Panc1 (cell line): ENCODE data around the gene WRNIP1.

Experiments used
- POLR2AphosphoS5 ChIP-seq: IDR thresholded peaks from 2 replicates; pipeline ENCODE4 v1.6.1; 2012; ENCODE audit warnings: mild to moderate bottlenecking, low read depth, low read length, moderate library complexity
- TCF7L2 ChIP-seq: IDR thresholded peaks from 2 replicates; pipeline ENCODE4 v1.6.1; 2011; ENCODE audit warnings: mild to moderate bottlenecking, low read depth, low read length, inconsistent platforms
- TF ChIP-seq, protein P1 (sequence below): fragments of 450-650 bp; IDR thresholded peaks from 2 replicates; pipeline ENCODE4 v1.5.1; 2017; ENCODE audit warnings: mild to moderate bottlenecking
- TF ChIP-seq, protein P2 (sequence below), 2 experiments: IDR thresholded peaks; 2 replicates each; pipeline ENCODE4 v1.6.1; 2011 to 2012; ENCODE audit warnings: low read depth in 2 of 2, control low read depth in 1 of 2, low read length in 1 of 2, mild to moderate bottlenecking in 1 of 2, moderate library complexity in 1 of 2; ENCODE audit not compliant: insufficient read depth in 1 of 2

DNA sequence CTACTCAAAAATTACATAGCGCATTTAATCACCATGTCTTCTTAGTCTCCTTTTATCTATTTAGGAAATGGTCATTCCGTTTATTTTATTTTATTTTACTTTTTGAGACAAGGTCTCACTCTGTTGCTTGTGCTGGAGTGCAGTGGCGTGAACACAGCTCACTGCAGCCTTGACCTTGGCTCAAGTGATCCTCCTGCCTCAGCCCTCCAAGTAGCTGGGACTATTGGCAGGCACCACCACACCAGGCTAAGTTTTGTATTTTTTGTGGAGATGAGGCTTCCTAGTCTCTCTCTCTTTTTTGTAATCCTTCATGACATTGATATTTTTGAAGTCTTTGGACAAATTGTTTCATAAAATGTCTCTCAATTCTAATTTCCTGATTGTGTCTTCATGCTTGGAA lies 9.7 kb upstream of the WRNIP1 start:
- TF ChIP-seq TCF7L2 (no peak), POLR2AphosphoS5 (no peak)
- TF ChIP-seq, protein P1, sequence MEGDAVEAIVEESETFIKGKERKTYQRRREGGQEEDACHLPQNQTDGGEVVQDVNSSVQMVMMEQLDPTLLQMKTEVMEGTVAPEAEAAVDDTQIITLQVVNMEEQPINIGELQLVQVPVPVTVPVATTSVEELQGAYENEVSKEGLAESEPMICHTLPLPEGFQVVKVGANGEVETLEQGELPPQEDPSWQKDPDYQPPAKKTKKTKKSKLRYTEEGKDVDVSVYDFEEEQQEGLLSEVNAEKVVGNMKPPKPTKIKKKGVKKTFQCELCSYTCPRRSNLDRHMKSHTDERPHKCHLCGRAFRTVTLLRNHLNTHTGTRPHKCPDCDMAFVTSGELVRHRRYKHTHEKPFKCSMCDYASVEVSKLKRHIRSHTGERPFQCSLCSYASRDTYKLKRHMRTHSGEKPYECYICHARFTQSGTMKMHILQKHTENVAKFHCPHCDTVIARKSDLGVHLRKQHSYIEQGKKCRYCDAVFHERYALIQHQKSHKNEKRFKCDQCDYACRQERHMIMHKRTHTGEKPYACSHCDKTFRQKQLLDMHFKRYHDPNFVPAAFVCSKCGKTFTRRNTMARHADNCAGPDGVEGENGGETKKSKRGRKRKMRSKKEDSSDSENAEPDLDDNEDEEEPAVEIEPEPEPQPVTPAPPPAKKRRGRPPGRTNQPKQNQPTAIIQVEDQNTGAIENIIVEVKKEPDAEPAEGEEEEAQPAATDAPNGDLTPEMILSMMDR, result no peak
- TF ChIP-seq, protein P2, sequence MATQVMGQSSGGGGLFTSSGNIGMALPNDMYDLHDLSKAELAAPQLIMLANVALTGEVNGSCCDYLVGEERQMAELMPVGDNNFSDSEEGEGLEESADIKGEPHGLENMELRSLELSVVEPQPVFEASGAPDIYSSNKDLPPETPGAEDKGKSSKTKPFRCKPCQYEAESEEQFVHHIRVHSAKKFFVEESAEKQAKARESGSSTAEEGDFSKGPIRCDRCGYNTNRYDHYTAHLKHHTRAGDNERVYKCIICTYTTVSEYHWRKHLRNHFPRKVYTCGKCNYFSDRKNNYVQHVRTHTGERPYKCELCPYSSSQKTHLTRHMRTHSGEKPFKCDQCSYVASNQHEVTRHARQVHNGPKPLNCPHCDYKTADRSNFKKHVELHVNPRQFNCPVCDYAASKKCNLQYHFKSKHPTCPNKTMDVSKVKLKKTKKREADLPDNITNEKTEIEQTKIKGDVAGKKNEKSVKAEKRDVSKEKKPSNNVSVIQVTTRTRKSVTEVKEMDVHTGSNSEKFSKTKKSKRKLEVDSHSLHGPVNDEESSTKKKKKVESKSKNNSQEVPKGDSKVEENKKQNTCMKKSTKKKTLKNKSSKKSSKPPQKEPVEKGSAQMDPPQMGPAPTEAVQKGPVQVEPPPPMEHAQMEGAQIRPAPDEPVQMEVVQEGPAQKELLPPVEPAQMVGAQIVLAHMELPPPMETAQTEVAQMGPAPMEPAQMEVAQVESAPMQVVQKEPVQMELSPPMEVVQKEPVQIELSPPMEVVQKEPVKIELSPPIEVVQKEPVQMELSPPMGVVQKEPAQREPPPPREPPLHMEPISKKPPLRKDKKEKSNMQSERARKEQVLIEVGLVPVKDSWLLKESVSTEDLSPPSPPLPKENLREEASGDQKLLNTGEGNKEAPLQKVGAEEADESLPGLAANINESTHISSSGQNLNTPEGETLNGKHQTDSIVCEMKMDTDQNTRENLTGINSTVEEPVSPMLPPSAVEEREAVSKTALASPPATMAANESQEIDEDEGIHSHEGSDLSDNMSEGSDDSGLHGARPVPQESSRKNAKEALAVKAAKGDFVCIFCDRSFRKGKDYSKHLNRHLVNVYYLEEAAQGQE (IDR thresholded peaks at IDR 0.05; ENCODE audit: insufficient read depth in 1 of 2, low read depth in 2 of 2, low read length in 1 of 2), result no peak
